GM18907 (cell line): ENCODE results near the gene MPO.

Experiments used
- ATAC-seq: cut with Tn5 transposase; IDR thresholded peaks from one replicate; pipeline ENCODE4 v1.9.1; 2021; ENCODE audit warnings: mild to moderate bottlenecking, moderate library complexity; ENCODE audit not compliant: unreplicated experiment

MPO gene

GRCh38 chr17:58279736-58280479 lies 827 bp downstream of the MPO start:
- no peak for ATAC-seq

GRCh38 chr17:58279016-58279711 lies 1.6 kb downstream of the MPO start:
- no peak for ATAC-seq

GRCh38 chr17:58278661-58279015 lies 2.1 kb downstream of the MPO start:
- ATAC-seq, result no peak

GRCh38 chr17:58277802-58278595 lies 2.7 kb downstream of the MPO start:
- ATAC-seq, result no peak

- ATAC-seq, result no peak
Observed at GRCh38 chr17:58277107-58277801, 3.5 kb downstream of the MPO start.

- ATAC-seq, result no peak
Observed at GRCh38 chr17:58276423-58276822, 4.3 kb downstream of the MPO start.

- no peak for ATAC-seq
Observed at GRCh38 chr17:58275417-58275816, 5.3 kb downstream of the MPO start.

- ATAC-seq, result no peak
Observed at GRCh38 chr17:58273453-58274104, 7.2 kb downstream of the MPO start.

- ATAC-seq, result no peak
Observed at GRCh38 chr17:58272367-58273280, 8.1 kb downstream of the MPO start.

GRCh38 chr17:58271216-58271931 lies 9.4 kb downstream of the MPO start:
- ATAC-seq, result no peak

GRCh38 chr17:58270476-58271215 lies 10.1 kb downstream of the MPO start:
- ATAC-seq, result no peak

GRCh38 chr17:58269557-58270291 lies 11.0 kb downstream of the MPO start:
- ATAC-seq, result no peak

- ATAC-seq, result no peak
Observed at GRCh38 chr17:58268774-58269556, 11.8 kb downstream of the MPO start.

GRCh38 chr17:58268326-58268725 lies 12.4 kb downstream of the MPO start:
- no peak for ATAC-seq

GRCh38 chr17:58267347-58268324 lies 13.1 kb downstream of the MPO start:
- ATAC-seq, result no peak
